ENCODE data around the gene GPR22. TPM values are rescaled to one million over a fixed set of nuclear protein-coding genes. Genes with fewer than 3 reads are reported as not detected.
A peak's percentile ranks its signal among the peaks of the same experiment; 100 is the strongest.

The GPR22 gene
- total RNA-seq, 1 donor from 2014 or later = not detected

- no peak for TF ChIP-seq CTCF (conservative IDR thresholded peaks at IDR 0.05; ENCODE audit: low read depth, low read length)
- H3K4me3 ChIP-seq (ENCODE audit: low read depth, low read length) = no peak overlapping the region
- no peak for DNase-seq (ENCODE audit: low read depth)
Measured at GRCh38 chr7:107494315-107494751, 24.5 kb downstream of the GPR22 start.

GRCh38 chr7:107494884-107495283 is 25.0 kb downstream of the GPR22 start:
- TF ChIP-seq CTCF (conservative IDR thresholded peaks at IDR 0.05; ENCODE audit: low read depth, low read length) = no peak
- DNase-seq (ENCODE audit: low read depth) = no peak
- H3K4me3 ChIP-seq (ENCODE audit: low read depth, low read length) = no peak overlapping the region

- no peak overlapping the region for H3K4me3 ChIP-seq (ENCODE audit: low read depth, low read length)
- no peak for DNase-seq (ENCODE audit: low read depth)
- TF ChIP-seq CTCF (conservative IDR thresholded peaks at IDR 0.05; ENCODE audit: low read depth, low read length) = no peak
Measured at GRCh38 chr7:107495516-107495915, 25.7 kb downstream of the GPR22 start.

GRCh38 chr7:107499731-107500130 is 29.9 kb downstream of the GPR22 start:
- H3K4me3 ChIP-seq (ENCODE audit: low read depth, low read length) = no peak overlapping the region
- no peak for TF ChIP-seq CTCF (conservative IDR thresholded peaks at IDR 0.05; ENCODE audit: low read depth, low read length)
- DNase-seq (ENCODE audit: low read depth) = no peak

GRCh38 chr7:107501593-107501992 is 31.7 kb downstream of the GPR22 start:
- DNase-seq (ENCODE audit: low read depth) = no peak
- H3K4me3 ChIP-seq (ENCODE audit: low read depth, low read length) = no peak overlapping the region
- peak; percentile 63 for TF ChIP-seq CTCF (conservative IDR thresholded peaks at IDR 0.05; ENCODE audit: low read depth, low read length)

GRCh38 chr7:107502154-107502553 is 32.3 kb downstream of the GPR22 start:
- no peak overlapping the region for H3K4me3 ChIP-seq (ENCODE audit: low read depth, low read length)
- TF ChIP-seq CTCF (conservative IDR thresholded peaks at IDR 0.05; ENCODE audit: low read depth, low read length) = no peak
- no peak for DNase-seq (ENCODE audit: low read depth)

GRCh38 chr7:107502797-107503196 is 32.9 kb downstream of the GPR22 start:
- TF ChIP-seq CTCF (conservative IDR thresholded peaks at IDR 0.05; ENCODE audit: low read depth, low read length) = no peak
- H3K4me3 ChIP-seq (ENCODE audit: low read depth, low read length) = no peak overlapping the region
- DNase-seq (ENCODE audit: low read depth) = no peak

Measured in epithelial cell of proximal tubule (primary cell).